ENCODE results near the gene TMEM212.

Gene TMEM212

DNA sequence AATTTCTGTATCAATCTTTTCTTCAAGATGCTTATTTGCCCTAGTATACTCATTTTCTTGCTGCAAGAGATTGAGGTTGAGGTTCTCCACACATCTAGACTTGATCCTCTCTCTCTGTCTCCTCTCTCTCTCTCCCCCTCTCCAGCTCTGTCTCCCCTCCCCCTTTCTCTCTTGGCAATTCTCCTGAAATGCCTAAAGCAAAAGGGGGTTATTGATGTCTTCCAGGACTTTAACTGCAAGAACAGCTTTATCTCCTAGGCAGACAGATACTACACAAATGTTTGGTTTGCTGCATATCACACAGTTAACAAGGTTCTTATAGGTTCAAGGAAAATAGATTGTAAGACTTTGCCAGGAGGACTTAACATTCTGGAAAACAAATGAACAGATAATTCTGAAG, 52.1 kb downstream of the TMEM212 start:
- no peak overlapping the region for H3K4me3 ChIP-seq (ENCODE audit: low read depth in 1 of 2, low read length in 2 of 2)
- no peaks in the 10 kb centered on the region for H4K20me1 ChIP-seq (ENCODE audit: insufficient read depth, low read length)
- DNase-seq (no peak), ATAC-seq (ENCODE audit: insufficient read depth, low read depth) (no peak)
- no peaks in the 10 kb centered on the region for H3K36me3 ChIP-seq (ENCODE audit: insufficient read depth, low read length)
- no peak overlapping the region for H3K4me2 ChIP-seq (ENCODE audit: insufficient read depth, low read length)
- no peaks in the 10 kb centered on the region for H3K79me2 ChIP-seq (ENCODE audit: insufficient read depth, low read length)
- no peaks in the 10 kb centered on the region for H3K9me3 ChIP-seq (ENCODE audit: insufficient read depth, low read length, severe bottlenecking)
- H3K27me3 ChIP-seq (ENCODE audit: insufficient read depth, low read length, poor library complexity) = peaks cover 33% of the 10 kb centered on the region
- no peak overlapping the region for H3K9ac ChIP-seq (ENCODE audit: low read depth, low read length)
- no peak overlapping the region for H2AFZ ChIP-seq (ENCODE audit: low read depth, low read length)
- no peak for TF ChIP-seq EZH2 (IDR thresholded peaks at IDR 0.05; ENCODE audit: borderline replicate concordance, low read depth, low read length, severe bottlenecking)
- TF ChIP-seq, protein P1, sequence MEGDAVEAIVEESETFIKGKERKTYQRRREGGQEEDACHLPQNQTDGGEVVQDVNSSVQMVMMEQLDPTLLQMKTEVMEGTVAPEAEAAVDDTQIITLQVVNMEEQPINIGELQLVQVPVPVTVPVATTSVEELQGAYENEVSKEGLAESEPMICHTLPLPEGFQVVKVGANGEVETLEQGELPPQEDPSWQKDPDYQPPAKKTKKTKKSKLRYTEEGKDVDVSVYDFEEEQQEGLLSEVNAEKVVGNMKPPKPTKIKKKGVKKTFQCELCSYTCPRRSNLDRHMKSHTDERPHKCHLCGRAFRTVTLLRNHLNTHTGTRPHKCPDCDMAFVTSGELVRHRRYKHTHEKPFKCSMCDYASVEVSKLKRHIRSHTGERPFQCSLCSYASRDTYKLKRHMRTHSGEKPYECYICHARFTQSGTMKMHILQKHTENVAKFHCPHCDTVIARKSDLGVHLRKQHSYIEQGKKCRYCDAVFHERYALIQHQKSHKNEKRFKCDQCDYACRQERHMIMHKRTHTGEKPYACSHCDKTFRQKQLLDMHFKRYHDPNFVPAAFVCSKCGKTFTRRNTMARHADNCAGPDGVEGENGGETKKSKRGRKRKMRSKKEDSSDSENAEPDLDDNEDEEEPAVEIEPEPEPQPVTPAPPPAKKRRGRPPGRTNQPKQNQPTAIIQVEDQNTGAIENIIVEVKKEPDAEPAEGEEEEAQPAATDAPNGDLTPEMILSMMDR (IDR thresholded peaks at IDR 0.05; ENCODE audit: borderline replicate concordance, extremely low read depth, low read length, poor library complexity, severe bottlenecking) = no peak
- no peak overlapping the region for H3K27ac ChIP-seq (ENCODE audit: low read length)
- no peaks in the 10 kb centered on the region for H3K4me1 ChIP-seq (ENCODE audit: insufficient read depth, low read length)

DNA sequence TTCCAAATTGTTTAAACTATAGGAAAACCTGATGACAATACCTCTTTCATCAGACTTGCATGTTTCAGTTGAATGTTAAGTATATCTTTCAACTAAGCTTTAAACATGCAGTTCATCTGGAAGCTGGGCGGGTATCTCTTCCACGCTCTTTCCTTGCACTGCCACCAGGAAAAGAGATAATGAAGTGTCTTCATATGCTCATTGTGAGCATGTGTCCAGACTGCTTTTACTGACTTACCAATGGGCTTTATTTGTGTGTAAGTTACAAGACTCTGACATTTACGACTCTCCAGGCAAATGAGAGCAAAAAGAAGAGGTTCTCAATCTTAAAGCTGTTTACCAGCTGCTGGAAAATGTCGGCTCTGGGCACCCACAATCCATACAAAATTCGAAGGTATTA, 52.8 kb downstream of the TMEM212 start:
- Histone ChIP-seq H3K9ac (ENCODE audit: low read depth, low read length) (no peak overlapping the region), H3K36me3 (ENCODE audit: insufficient read depth, low read length) (no peaks in the 10 kb centered on the region), H2AFZ (ENCODE audit: low read depth, low read length) (no peak overlapping the region), H4K20me1 (ENCODE audit: insufficient read depth, low read length) (no peaks in the 10 kb centered on the region), H3K4me2 (ENCODE audit: insufficient read depth, low read length) (no peak overlapping the region), H3K9me3 (ENCODE audit: insufficient read depth, low read length, severe bottlenecking) (no peaks in the 10 kb centered on the region), H3K4me1 (ENCODE audit: insufficient read depth, low read length) (no peaks in the 10 kb centered on the region), H3K4me3 (ENCODE audit: low read depth in 1 of 2, low read length in 2 of 2) (no peak overlapping the region), H3K27me3 (ENCODE audit: insufficient read depth, low read length, poor library complexity) (peaks cover 32% of the 10 kb centered on the region), H3K79me2 (ENCODE audit: insufficient read depth, low read length) (no peaks in the 10 kb centered on the region), H3K27ac (ENCODE audit: low read length) (no peak overlapping the region)
- ATAC-seq (ENCODE audit: insufficient read depth, low read depth) (no peak), DNase-seq (no peak)
- TF ChIP-seq, protein P1 (IDR thresholded peaks at IDR 0.05; ENCODE audit: borderline replicate concordance, extremely low read depth, low read length, poor library complexity, severe bottlenecking) = no peak
- no peak for TF ChIP-seq EZH2 (IDR thresholded peaks at IDR 0.05; ENCODE audit: borderline replicate concordance, low read depth, low read length, severe bottlenecking)

DNA sequence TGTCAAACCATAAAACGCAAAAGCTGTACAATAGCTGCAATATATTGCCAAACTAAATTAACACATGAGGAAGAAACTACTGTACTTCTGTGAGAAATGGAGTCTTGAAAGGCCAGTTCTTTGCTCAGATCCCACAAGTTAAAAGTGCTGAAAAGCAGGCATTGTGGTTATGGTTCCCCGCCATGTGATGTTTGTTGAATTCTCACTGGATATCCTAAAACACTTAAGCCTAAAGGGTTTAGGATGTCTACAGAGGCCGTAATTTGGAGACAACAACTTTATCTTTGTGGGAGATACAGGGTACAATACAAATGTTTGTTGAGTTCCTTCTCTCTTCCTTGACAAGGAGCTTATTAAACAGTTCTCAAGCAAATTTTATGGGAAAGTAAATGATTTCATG, 53.2 kb downstream of the TMEM212 start:
- Histone ChIP-seq H3K36me3 (ENCODE audit: insufficient read depth, low read length) (no peaks in the 10 kb centered on the region), H3K27ac (ENCODE audit: low read length) (no peak overlapping the region), H3K4me2 (ENCODE audit: insufficient read depth, low read length) (no peak overlapping the region), H3K27me3 (ENCODE audit: insufficient read depth, low read length, poor library complexity) (peaks cover 32% of the 10 kb centered on the region), H3K9me3 (ENCODE audit: insufficient read depth, low read length, severe bottlenecking) (no peaks in the 10 kb centered on the region), H3K4me1 (ENCODE audit: insufficient read depth, low read length) (no peaks in the 10 kb centered on the region), H3K79me2 (ENCODE audit: insufficient read depth, low read length) (no peaks in the 10 kb centered on the region), H3K9ac (ENCODE audit: low read depth, low read length) (no peak overlapping the region), H4K20me1 (ENCODE audit: insufficient read depth, low read length) (no peaks in the 10 kb centered on the region), H2AFZ (ENCODE audit: low read depth, low read length) (no peak overlapping the region), H3K4me3 (ENCODE audit: low read depth in 1 of 2, low read length in 2 of 2) (no peak overlapping the region)
- ATAC-seq (ENCODE audit: insufficient read depth, low read depth) = no peak
- TF ChIP-seq, protein P1 (IDR thresholded peaks at IDR 0.05; ENCODE audit: borderline replicate concordance, extremely low read depth, low read length, poor library complexity, severe bottlenecking) = no peak
- DNase-seq = no peak

DNA sequence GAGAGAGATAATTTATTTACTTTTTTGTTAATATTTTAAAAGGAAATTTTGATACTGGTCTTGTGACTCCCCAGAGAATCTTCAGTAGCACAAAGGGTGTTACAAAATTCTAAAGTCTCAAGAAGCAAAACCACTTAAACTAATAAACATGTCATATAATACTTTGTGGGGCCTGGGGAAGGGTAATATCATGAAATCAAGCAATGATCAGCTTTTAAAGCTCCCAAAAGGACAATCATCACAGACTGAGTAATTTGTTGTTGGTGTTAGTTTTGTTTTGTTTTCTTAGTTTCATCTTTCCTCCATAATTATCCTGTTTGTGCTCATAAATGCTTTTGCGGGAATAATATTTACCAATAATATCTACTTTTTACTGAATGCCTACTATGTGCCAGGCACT, 55.0 kb downstream of the TMEM212 start:
- ATAC-seq (ENCODE audit: insufficient read depth, low read depth) = no peak
- H3K27me3 ChIP-seq (ENCODE audit: insufficient read depth, low read length, poor library complexity) = peaks cover 23% of the 10 kb centered on the region
- DNase-seq = no peak
- H3K79me2 ChIP-seq (ENCODE audit: insufficient read depth, low read length) = no peaks in the 10 kb centered on the region
- no peak overlapping the region for H3K9ac ChIP-seq (ENCODE audit: low read depth, low read length)
- H3K27ac ChIP-seq (ENCODE audit: low read length) = no peak overlapping the region
- TF ChIP-seq EZH2 (IDR thresholded peaks at IDR 0.05; ENCODE audit: borderline replicate concordance, low read depth, low read length, severe bottlenecking) = no peak
- TF ChIP-seq, protein P1 (IDR thresholded peaks at IDR 0.05; ENCODE audit: borderline replicate concordance, extremely low read depth, low read length, poor library complexity, severe bottlenecking) = no peak
- no peaks in the 10 kb centered on the region for H4K20me1 ChIP-seq (ENCODE audit: insufficient read depth, low read length)
- H3K4me1 ChIP-seq (ENCODE audit: insufficient read depth, low read length) = no peaks in the 10 kb centered on the region
- no peak overlapping the region for H2AFZ ChIP-seq (ENCODE audit: low read depth, low read length)
- H3K4me3 ChIP-seq (ENCODE audit: low read depth in 1 of 2, low read length in 2 of 2) = no peak overlapping the region
- H3K9me3 ChIP-seq (ENCODE audit: insufficient read depth, low read length, severe bottlenecking) = no peaks in the 10 kb centered on the region
- no peaks in the 10 kb centered on the region for H3K36me3 ChIP-seq (ENCODE audit: insufficient read depth, low read length)
- H3K4me2 ChIP-seq (ENCODE audit: insufficient read depth, low read length) = no peak overlapping the region
